HG03095 (cell line): ENCODE measurements around the gene KMT5C.

ENCODE experiments used
- ATAC-seq: cut with Tn5 transposase; IDR thresholded peaks from one replicate; pipeline ENCODE4 v1.9.1; 2021; ENCODE audit warnings: moderate library complexity; ENCODE audit not compliant: unreplicated experiment

The KMT5C gene

GRCh38 chr19:55339105-55339888 lies at the start of gene KMT5C:
Gene KMT5C (plus strand): TSS chr19:55339876. CDS start chr19:55341937, 2,061 bp downstream.
- peak; percentile 74 for ATAC-seq

- ATAC-seq: no peak
Observed at GRCh38 chr19:55297267-55297666, 42.4 kb upstream of the KMT5C start.

GRCh38 chr19:55299991-55300390 lies 39.7 kb upstream of the KMT5C start:
- no peak for ATAC-seq

GRCh38 chr19:55300886-55301458 lies 38.7 kb upstream of the KMT5C start:
- ATAC-seq: no peak

GRCh38 chr19:55301459-55302317 lies 38.0 kb upstream of the KMT5C start:
- peak; percentile 45 for ATAC-seq

- ATAC-seq: no peak
Observed at GRCh38 chr19:55302318-55302703, 37.4 kb upstream of the KMT5C start.

GRCh38 chr19:55303477-55303876 lies 36.2 kb upstream of the KMT5C start:
- ATAC-seq: no peak

GRCh38 chr19:55304279-55304978 lies 35.2 kb upstream of the KMT5C start:
- ATAC-seq: no peak

- ATAC-seq: no peak
Observed at GRCh38 chr19:55304980-55305379, 34.7 kb upstream of the KMT5C start.

- no peak for ATAC-seq
Observed at GRCh38 chr19:55305491-55305890, 34.2 kb upstream of the KMT5C start.

GRCh38 chr19:55305983-55306562 lies 33.6 kb upstream of the KMT5C start:
- no peak for ATAC-seq

- ATAC-seq: no peak
Observed at GRCh38 chr19:55306712-55307111, 33.0 kb upstream of the KMT5C start.

- ATAC-seq: no peak
Observed at GRCh38 chr19:55308281-55308680, 31.4 kb upstream of the KMT5C start.

- no peak for ATAC-seq
Observed at GRCh38 chr19:55309448-55309847, 30.2 kb upstream of the KMT5C start.

GRCh38 chr19:55310498-55310897 lies 29.2 kb upstream of the KMT5C start:
- no peak for ATAC-seq

- no peak for ATAC-seq
Observed at GRCh38 chr19:55311397-55311796, 28.3 kb upstream of the KMT5C start.

- no peak for ATAC-seq
Observed at GRCh38 chr19:55311797-55312196, 27.9 kb upstream of the KMT5C start.

GRCh38 chr19:55312621-55313512 lies 26.8 kb upstream of the KMT5C start:
- ATAC-seq: no peak

GRCh38 chr19:55314396-55314795 lies 25.3 kb upstream of the KMT5C start:
- no peak for ATAC-seq
